ENCODE data around the gene KCNMB1.

- no peak for TF ChIP-seq YY1 (IDR thresholded peaks at IDR 0.05; ENCODE audit: insufficient read depth, insufficient read length)
- TF ChIP-seq ZNF274 (IDR thresholded peaks at IDR 0.05; ENCODE audit: low read depth, low read length) = no peak
- TF ChIP-seq SUZ12 (IDR thresholded peaks at IDR 0.05; ENCODE audit: extremely low read depth, insufficient read depth, insufficient read length) = no peak
Observed at GRCh38 chr5:170362102-170362501, 27.1 kb downstream of the KCNMB1 start.

Data from NT2/D1 (cell line).